Astrocyte of the spinal cord (primary cell): ENCODE measurements around the gene ODAD3.

Experiments used
- DNase-seq: peaks from one replicate; pipeline ENCODE4 v3.0.0; 2011; ENCODE audit warnings: low read depth, low spot score
- H3K4me3 ChIP-seq: 2 replicates; pipeline ENCODE4 v1.5.1; 2011; ENCODE audit warnings: low read depth, mild to moderate bottlenecking, low read length, moderate library complexity
- in situ Hi-C: cut with HindIII; loops from 2 replicates; pipeline ENCODE4 v1.10.0; 2017; ENCODE audit warnings: low sequenced_read_pairs
- TF ChIP-seq, protein P1 (sequence below): IDR thresholded peaks from 2 replicates; pipeline ENCODE4 v1.5.1; 2012; ENCODE audit warnings: low read depth, mild to moderate bottlenecking, low read length, inconsistent platforms

Gene ODAD3

DNA sequence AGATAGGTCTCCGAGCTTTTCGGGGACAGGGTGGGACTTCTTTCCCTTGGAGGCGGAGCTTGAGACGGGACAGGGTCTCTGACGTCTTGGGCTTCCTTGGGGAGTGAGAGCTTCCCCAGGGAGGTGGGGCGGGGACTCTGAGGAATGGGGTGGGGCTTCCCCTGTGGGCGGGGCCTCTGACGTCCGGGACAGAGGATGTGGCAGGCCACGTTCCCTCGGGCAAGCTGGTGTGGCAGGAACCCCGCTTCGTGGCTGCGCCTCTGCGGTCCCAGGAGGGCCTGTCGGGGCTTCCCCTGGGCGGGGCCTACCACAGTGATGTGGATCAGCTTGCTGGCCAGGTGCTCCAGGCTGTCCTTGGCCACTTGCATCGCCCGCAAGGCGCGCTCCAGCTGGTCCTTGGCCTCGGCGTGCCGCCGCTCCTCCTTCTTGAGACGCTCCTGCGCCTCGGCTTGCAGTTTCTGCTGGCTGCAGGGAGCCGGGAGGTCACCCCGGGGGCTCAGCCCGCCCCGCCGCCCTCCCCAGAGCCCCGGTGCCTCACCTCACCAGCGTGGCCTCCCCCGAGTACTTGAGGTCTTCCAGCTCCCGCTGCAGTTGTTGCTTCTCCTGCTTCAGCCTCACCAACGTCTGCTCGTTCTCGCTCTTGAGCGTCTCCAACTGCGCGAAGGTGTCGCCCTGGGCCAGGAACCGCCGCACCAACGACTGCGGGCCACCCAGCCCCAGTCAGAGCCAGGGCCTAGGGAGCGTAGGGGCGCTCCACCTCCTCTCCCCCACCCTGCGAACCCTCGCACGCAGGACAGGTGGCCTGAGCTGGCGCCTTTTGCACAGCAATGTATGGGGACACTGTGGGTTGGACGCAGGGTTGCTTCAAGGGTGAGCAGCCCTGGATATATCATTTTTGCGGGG is 12.5 kb downstream of the ODAD3 start:
- TF ChIP-seq, protein P1, sequence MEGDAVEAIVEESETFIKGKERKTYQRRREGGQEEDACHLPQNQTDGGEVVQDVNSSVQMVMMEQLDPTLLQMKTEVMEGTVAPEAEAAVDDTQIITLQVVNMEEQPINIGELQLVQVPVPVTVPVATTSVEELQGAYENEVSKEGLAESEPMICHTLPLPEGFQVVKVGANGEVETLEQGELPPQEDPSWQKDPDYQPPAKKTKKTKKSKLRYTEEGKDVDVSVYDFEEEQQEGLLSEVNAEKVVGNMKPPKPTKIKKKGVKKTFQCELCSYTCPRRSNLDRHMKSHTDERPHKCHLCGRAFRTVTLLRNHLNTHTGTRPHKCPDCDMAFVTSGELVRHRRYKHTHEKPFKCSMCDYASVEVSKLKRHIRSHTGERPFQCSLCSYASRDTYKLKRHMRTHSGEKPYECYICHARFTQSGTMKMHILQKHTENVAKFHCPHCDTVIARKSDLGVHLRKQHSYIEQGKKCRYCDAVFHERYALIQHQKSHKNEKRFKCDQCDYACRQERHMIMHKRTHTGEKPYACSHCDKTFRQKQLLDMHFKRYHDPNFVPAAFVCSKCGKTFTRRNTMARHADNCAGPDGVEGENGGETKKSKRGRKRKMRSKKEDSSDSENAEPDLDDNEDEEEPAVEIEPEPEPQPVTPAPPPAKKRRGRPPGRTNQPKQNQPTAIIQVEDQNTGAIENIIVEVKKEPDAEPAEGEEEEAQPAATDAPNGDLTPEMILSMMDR, result no peak
- in situ Hi-C loops, result no loop called here
- H3K4me3 ChIP-seq, result no peak overlapping the region
- no peak for DNase-seq

DNA sequence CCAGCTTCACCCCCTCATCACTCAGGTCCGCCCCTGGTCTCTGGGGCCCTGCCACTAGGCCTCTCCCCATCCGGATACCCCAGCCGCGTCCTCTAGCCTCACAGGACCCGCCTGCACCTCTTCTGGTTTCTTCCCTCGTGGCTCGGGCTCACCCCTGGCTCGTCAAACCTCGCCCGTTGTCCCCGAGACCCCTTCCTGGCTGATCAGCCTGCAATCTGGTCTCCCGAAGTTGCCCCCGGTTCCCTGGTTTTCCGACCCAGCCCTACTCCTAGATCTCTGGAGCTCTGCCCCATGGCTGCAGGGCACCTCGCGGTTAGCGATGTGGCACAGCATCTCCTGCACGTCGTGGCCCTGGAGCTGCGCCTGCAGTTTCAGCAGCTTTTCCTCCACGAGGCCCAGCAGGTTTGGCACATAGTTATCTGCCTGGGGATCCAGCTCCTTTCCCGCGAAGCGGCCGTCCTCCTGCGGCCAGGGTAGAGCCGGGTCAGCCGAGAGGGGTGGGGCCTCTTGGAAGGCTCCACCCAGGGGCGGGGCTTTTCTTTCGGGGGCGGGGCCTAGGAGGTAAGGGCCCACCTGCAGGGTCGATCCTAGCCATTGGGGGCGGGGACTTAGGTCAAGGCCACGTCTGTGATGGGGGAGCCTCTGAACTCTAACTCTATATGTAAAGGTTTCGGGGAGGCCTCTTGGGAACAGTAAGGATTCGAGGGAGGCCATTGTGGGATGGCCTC is 13.4 kb downstream of the ODAD3 start:
- DNase-seq, result no peak
- in situ Hi-C loops, result no loop called here
- no peak overlapping the region for H3K4me3 ChIP-seq
- TF ChIP-seq, protein P1, result no peak

DNA sequence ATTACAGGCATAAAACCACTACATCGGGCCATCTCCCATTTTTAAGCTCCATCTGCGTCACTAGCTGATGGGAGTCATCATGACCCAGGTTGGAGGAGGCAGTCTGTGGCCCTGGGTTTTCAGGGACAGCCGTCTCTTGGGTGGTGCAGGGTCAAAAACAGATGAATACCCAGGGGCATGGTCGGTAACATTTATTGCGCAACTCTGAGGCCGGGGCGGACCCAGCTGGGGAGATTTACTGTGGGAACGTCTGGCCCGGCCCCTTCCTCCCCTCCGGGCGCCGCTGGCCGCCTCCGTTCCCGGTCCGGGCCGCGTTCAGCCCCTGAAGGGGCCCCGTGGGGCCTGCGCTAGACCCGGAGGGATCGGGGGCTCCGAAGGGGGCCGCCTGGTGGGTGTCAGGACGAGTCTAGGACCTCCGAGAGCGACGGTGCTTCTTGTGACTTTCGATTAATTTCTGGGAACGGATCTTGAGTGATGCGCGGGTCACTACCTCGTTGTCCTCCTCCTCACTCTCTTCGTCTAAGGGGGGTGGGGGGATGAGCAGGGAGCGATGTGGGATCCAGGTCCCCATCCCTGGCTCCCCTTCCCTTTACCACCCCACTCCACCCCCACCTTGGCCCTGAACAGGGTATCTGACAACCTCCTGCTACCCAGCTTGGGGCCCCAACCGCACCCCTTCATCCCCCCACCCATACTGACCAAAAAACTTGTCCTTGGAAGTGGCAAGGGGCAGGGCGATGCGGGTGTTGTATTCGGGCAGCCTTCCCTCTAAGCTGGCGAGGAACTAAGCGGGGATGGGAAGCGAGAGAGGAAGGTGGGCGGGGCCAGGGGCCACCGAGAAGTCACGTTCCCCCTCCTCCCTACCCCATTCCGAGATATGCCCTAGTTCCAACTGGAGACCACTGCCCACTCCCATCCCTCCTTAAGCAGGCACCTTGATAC is 14.2 kb downstream of the ODAD3 start:
- no peak overlapping the region for H3K4me3 ChIP-seq
- TF ChIP-seq, protein P1, result no peak
- DNase-seq, result no peak
- in situ Hi-C loops, result no loop called here

DNA sequence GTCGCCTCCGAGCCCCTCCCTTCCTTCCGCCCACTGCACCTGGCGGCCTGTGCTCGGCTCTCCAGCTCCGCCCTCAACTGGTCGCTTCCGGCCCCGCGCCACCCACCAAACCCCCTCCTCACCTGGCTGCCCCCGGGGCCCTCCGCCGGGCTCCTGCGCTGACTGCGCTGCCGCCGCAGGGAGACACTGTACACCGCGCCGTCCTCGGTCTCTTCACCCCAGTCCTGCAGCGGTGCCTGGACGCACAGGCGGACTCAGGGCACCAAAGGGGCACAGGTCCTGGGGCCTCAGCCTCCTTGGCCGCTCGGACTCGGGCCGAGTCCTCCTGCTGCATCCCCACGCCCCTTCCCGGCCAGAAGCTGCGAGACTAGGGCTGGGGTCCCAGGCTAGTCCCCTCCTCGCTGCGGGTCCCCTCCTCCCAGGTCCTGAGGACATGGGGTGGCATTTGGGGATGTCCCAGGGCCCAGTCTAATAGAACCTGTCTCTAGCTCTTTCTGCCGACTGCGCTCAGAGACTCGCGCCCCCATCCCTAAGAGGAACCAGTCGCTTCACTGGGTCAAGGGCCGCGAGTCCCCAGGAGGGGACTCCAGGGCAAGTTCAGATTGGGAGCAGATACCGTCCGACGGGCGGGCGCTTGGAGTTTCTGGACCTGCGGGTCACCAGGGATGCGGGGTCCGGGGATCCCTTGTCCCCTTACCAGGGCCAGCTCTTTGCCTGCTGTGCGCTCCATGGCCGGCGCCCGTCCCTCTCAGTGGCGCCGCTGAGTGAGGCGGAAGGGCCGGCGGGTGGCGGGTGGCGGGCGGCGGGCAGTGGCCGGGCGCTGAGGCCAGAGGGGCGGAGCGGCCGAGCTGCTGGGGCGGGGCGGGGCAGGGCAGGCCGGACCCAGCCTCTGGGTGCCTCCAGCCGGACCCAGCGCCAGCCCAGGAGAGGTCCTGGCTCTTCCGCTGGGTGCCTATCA is 16.1 kb downstream of the ODAD3 start, which contains the start of gene RGL3:
RGL3 (minus strand) TSS at position 766 of the 958 bp plus-strand sequence; CDS start at position 730, 36 bp downstream.
- in situ Hi-C loops, result no loop called here
- DNase-seq, result no peak
- no peak within 1 kb of the TSS for H3K4me3 ChIP-seq
- TF ChIP-seq, protein P1, result no peak

DNA sequence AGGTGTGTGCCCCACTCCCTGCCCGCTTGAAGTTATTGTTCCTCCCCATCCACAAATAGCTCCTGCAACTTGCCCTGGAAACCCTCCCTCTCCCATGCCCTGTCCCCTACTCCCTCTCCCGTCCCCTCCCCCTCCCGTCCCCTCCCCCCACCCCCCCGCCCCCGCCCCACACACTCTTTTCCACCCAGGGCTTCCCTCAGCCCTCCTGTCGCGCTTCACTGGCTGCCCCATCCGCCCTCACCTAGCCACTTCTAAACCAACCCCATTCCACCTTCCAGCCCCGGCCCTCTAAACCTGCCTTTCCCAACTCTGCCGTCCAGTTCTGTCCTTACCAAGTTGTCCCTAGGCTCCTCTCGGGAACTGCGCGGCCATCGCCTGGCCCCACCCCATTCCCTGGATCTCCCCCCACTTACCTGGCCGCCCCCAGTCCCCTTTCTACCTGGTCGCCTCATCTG is 16.8 kb downstream of the ODAD3 start:
- no peak for DNase-seq
- TF ChIP-seq, protein P1, result no peak
- H3K4me3 ChIP-seq, result no peak overlapping the region
- in situ Hi-C loops, result no loop called here
